ENCODE data around the gene ADK. TPM values are rescaled to one million over a fixed set of nuclear protein-coding genes. Genes with fewer than 3 reads are reported as not detected.

The ADK gene
- polyA plus RNA-seq, 1 experiment: 41.9 TPM

DNA sequence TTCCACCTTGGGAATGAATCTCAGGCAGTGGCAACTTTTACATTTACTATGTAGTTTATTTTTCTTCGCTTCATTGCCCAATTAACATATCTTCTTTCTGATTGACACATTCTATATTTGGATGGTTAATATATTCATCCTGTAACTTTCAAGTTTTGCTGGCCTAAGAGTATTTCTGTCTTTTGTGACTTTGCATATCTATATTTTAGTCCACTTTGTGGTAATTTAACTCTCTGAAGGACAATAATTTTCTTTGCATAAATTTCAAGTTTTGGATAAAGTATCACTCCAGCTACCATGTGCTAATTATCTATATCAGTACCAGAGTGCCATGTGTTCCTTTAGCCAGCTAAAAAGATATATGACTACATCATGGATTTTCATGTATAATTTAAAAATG lies 523.9 kb downstream of the ADK start:
- DNase-seq (ENCODE audit: low read depth, low spot score): no peak
- no peaks in the 10 kb centered on the region for H3K27me3 ChIP-seq (ENCODE audit: control insufficient read depth, insufficient read depth, low read length)
- TF ChIP-seq, protein P1, sequence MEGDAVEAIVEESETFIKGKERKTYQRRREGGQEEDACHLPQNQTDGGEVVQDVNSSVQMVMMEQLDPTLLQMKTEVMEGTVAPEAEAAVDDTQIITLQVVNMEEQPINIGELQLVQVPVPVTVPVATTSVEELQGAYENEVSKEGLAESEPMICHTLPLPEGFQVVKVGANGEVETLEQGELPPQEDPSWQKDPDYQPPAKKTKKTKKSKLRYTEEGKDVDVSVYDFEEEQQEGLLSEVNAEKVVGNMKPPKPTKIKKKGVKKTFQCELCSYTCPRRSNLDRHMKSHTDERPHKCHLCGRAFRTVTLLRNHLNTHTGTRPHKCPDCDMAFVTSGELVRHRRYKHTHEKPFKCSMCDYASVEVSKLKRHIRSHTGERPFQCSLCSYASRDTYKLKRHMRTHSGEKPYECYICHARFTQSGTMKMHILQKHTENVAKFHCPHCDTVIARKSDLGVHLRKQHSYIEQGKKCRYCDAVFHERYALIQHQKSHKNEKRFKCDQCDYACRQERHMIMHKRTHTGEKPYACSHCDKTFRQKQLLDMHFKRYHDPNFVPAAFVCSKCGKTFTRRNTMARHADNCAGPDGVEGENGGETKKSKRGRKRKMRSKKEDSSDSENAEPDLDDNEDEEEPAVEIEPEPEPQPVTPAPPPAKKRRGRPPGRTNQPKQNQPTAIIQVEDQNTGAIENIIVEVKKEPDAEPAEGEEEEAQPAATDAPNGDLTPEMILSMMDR (IDR thresholded peaks at IDR 0.05; ENCODE audit: low read depth, low read length): no peak
- no peak overlapping the region for H3K4me3 ChIP-seq (ENCODE audit: low read depth, low read length)
- H3K9me3 ChIP-seq (ENCODE audit: control insufficient read depth, insufficient read depth, low read length): peaks cover 9% of the 10 kb centered on the region
- no peak overlapping the region for H3K27ac ChIP-seq (ENCODE audit: low read depth, low read length)
- ChIA-PET POLR2A (no interaction called here), CTCF (no interaction called here)

DNA sequence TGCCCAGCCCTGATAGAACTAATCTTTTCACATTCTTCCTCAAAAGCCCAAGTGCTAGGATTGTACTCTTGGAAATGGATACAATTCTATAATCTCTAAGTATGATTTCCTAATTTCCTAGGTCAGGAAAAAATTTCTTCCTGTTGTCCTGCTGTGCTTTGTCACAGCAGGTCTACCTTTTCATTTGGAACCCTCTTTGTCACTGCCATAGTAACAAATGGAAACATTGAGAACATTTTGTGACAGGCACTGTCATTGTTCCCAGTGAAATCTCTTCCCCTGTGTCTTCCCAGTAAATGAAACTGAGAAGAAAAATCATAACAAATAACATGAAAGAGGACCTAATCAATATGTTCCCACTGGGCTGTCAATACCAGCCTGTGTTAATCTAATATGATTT lies 524.5 kb downstream of the ADK start:
- Histone ChIP-seq H3K9me3 (ENCODE audit: control insufficient read depth, insufficient read depth, low read length) (peaks cover 9% of the 10 kb centered on the region), H3K27ac (ENCODE audit: low read depth, low read length) (no peak overlapping the region), H3K4me3 (ENCODE audit: low read depth, low read length) (no peak overlapping the region), H3K27me3 (ENCODE audit: control insufficient read depth, insufficient read depth, low read length) (no peaks in the 10 kb centered on the region)
- ChIA-PET CTCF (no interaction called here), POLR2A (no interaction called here)
- DNase-seq (ENCODE audit: low read depth, low spot score): no peak
- TF ChIP-seq, protein P1 (IDR thresholded peaks at IDR 0.05; ENCODE audit: low read depth, low read length): no peak

DNA sequence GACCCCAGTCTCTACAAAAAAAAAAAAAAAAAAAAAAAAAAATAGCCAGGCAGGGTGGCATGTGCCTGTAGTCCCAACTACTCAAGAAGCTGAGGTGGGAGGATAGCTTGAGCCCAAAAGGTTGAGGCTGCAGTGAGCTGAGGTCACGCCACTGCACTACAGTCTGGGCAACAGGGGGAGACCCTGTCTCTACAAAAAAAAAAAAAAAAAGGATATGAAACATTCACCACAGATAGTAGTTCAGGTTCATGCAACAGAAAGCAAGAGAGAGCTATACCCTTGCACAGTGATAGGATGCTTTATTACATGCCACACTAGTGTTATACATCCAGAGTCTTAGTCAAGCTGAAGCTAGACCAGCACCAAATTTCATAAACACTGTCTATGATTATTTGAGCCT lies 526.9 kb downstream of the ADK start:
- POLR2A ChIA-PET: no interaction called here
- Histone ChIP-seq H3K27me3 (ENCODE audit: control insufficient read depth, insufficient read depth, low read length) (no peaks in the 10 kb centered on the region), H3K4me3 (ENCODE audit: low read depth, low read length) (no peak overlapping the region), H3K9me3 (ENCODE audit: control insufficient read depth, insufficient read depth, low read length) (peaks cover 9% of the 10 kb centered on the region), H3K27ac (ENCODE audit: low read depth, low read length) (no peak overlapping the region)
- CTCF ChIA-PET: interaction anchor here (1.5 kb wide), 1 partner anchor 434 kb away, joined by 4 read pairs; no protein-coding TSS in a partner anchor
- no peak for DNase-seq (ENCODE audit: low read depth, low spot score)
- TF ChIP-seq, protein P1 (IDR thresholded peaks at IDR 0.05; ENCODE audit: low read depth, low read length): no peak

DNA sequence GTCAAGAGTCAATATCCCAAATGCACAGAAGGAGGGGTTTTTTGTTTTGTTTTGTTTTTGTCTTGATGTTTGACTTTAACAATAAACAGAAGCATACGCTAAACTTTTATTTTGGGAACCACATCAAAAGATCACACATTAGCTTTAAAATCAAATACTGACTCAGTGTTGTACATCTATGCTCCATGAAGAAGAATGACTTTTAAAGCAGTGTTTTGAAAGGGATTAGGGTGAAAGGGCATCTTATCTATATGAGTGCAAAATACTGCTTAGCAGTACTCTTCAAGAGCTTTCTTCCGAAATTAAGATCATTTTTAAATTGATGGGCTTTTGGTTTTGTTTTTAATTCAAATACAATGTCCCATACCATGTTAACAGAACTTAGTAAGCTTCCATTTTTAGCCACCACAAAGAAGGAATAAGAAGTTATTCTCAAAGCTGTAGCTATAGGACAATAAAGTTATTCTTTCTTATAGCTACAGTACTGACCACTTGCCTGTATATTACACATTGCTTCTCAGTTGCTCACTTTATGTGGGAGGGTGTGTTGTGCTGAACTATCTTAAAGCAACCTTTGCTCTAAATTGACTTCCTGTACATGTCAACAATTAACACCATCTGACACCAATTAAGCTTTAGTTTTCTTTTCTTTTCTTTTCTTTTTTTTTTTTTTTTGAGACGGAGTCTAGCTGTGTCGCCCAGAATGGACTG lies 531.1 kb downstream of the ADK start:
- no peaks in the 10 kb centered on the region for H3K9me3 ChIP-seq (ENCODE audit: control insufficient read depth, insufficient read depth, low read length)
- no peak overlapping the region for H3K4me3 ChIP-seq (ENCODE audit: low read depth, low read length)
- CTCF ChIA-PET: interaction anchor here (0.6 to 1.8 kb wide), 3 partner anchors 13 to 438 kb away, joined by 4 to 8 read pairs (median 5); no protein-coding TSS in a partner anchor
- POLR2A ChIA-PET: no interaction called here
- H3K27ac ChIP-seq (ENCODE audit: low read depth, low read length): no peak overlapping the region
- no peaks in the 10 kb centered on the region for H3K27me3 ChIP-seq (ENCODE audit: control insufficient read depth, insufficient read depth, low read length)
- no peak for DNase-seq (ENCODE audit: low read depth, low spot score)
- TF ChIP-seq, protein P1 (IDR thresholded peaks at IDR 0.05; ENCODE audit: low read depth, low read length): no peak

DNA sequence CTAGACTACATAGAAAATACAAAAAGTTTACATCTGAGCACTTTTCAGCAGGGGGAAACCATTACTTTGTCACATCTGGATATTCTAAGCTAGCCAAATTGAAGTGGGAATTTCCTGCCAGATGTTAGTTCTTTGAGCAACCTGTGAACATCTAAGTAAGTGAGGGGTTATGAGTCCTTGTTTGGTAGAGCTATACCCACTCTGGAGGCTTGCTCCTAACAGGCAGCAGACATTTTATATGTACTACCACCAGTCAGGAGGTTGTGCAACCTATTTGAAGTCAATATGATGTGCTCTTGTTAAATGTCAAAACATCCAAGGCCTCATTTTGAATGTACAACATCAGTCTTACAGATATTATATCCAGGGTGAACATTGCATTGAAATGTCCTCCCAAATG lies 532.0 kb downstream of the ADK start:
- DNase-seq (ENCODE audit: low read depth, low spot score): no peak
- Histone ChIP-seq H3K4me3 (ENCODE audit: low read depth, low read length) (no peak overlapping the region), H3K27me3 (ENCODE audit: control insufficient read depth, insufficient read depth, low read length) (no peaks in the 10 kb centered on the region), H3K27ac (ENCODE audit: low read depth, low read length) (no peak overlapping the region), H3K9me3 (ENCODE audit: control insufficient read depth, insufficient read depth, low read length) (no peaks in the 10 kb centered on the region)
- TF ChIP-seq, protein P1 (IDR thresholded peaks at IDR 0.05; ENCODE audit: low read depth, low read length): no peak
- POLR2A ChIA-PET: no interaction called here
- CTCF ChIA-PET: interaction anchor here (0.6 to 1.8 kb wide), 4 partner anchors 14 to 439 kb away, joined by 3 to 8 read pairs (median 4); no protein-coding TSS in a partner anchor

Measured in AG04450 (cell line).